Neural cell (in vitro differentiated cells): ENCODE results near the gene USB1. TPM values are rescaled to one million over a fixed set of nuclear protein-coding genes. Genes with fewer than 3 reads are reported as not detected.

ENCODE experiments used
- H2AFZ ChIP-seq: fragments of 200-600, 300-800 bp; sonication (generic), shearing (Covaris generic); 2 replicates; pipeline ENCODE4 v1.6.0; 2014; ENCODE audit warnings: low read depth, mild to moderate bottlenecking, antibody characterized with exemption, low read length, moderate library complexity
- H3F3A ChIP-seq: fragments of 200-600 bp; shearing (Covaris generic); 2 replicates; pipeline ENCODE4 v1.6.1; 2016; ENCODE audit warnings: mild to moderate bottlenecking, moderate library complexity, mixed read lengths, antibody characterized with exemption, low read length; ENCODE audit not compliant: insufficient read depth, poor library complexity, severe bottlenecking
- H3K27ac ChIP-seq: fragments of 200-600, 300-800 bp; sonication (generic), shearing (Covaris generic); 2 replicates; pipeline ENCODE4 v1.5.1; 2014; ENCODE audit warnings: mild to moderate bottlenecking, low read length, moderate library complexity
- H3K27me3 ChIP-seq: fragments of 300-800, 200-600 bp; sonication (generic), shearing (Covaris generic); 2 replicates; pipeline ENCODE4 v1.6.0; 2014; ENCODE audit warnings: mild to moderate bottlenecking, low read depth, low read length, moderate library complexity; ENCODE audit not compliant: insufficient read depth
- H3K36me3 ChIP-seq: fragments of 300-800, 200-600 bp; sonication (generic), shearing (Covaris generic); 2 replicates; pipeline ENCODE4 v1.5.1; 2014; ENCODE audit warnings: mild to moderate bottlenecking, antibody characterized with exemption, low read length, moderate library complexity; ENCODE audit not compliant: insufficient read depth
- H3K4me2 ChIP-seq: fragments of 300-800, 200-600 bp; sonication (generic), shearing (Covaris generic); 2 replicates; pipeline ENCODE4 v1.6.0; 2014; ENCODE audit warnings: mild to moderate bottlenecking, low read length
- H3K4me3 ChIP-seq: fragments of 300-800, 200-600 bp; sonication (generic), shearing (Covaris generic); 2 replicates; pipeline ENCODE4 v1.5.1; 2014; ENCODE audit warnings: mild to moderate bottlenecking, low read length, moderate library complexity
- H3K79me2 ChIP-seq: fragments of 200-600 bp; shearing (Covaris generic); replicated peaks from 2 replicates; pipeline ENCODE4 v1.6.0; 2014; ENCODE audit warnings: mild to moderate bottlenecking, low read length, moderate library complexity; ENCODE audit not compliant: insufficient read depth
- H3K9ac ChIP-seq: fragments of 300-800, 200-600 bp; sonication (generic), shearing (Covaris generic); 2 replicates; pipeline ENCODE4 v1.6.1; 2016; ENCODE audit warnings: mild to moderate bottlenecking, low read length, mixed read lengths
- H3K9me2 ChIP-seq: fragments of 200-600 bp; shearing (Covaris generic); 2 replicates; pipeline ENCODE4 v1.6.1; 2016; ENCODE audit warnings: mild to moderate bottlenecking, low read length, mixed read lengths; ENCODE audit not compliant: insufficient read depth
- H3K9me3 ChIP-seq: fragments of 200-600, 300-800 bp; sonication (generic), shearing (Covaris generic); 2 replicates; pipeline ENCODE4 v1.6.1; 2016; ENCODE audit warnings: mild to moderate bottlenecking, mixed run types, low read length, moderate library complexity, mixed read lengths
- H4K20me1 ChIP-seq: fragments of 200-600 bp; shearing (Covaris generic); 2 replicates; pipeline ENCODE4 v1.6.1; 2016; ENCODE audit warnings: mild to moderate bottlenecking, mixed run types; ENCODE audit not compliant: insufficient read depth
- CTCF ChIP-seq: fragments of 450-650 bp; IDR thresholded peaks from 2 replicates; pipeline ENCODE4 v1.5.1; 2014; ENCODE audit warnings: antibody characterized with exemption, mild to moderate bottlenecking, moderate library complexity; ENCODE audit not compliant: poor library complexity, severe bottlenecking
- EP300 ChIP-seq: fragments of 450-650 bp; conservative IDR thresholded peaks from 2 replicates; pipeline ENCODE4 v1.6.1; 2014; ENCODE audit warnings: antibody characterized with exemption, mild to moderate bottlenecking, moderate library complexity; ENCODE audit not compliant: poor library complexity, severe bottlenecking
- EZH2 ChIP-seq: fragments of 200-600, 300-800 bp; shearing (Covaris generic), sonication (generic); IDR thresholded peaks from 2 replicates; pipeline ENCODE4 v1.6.1; 2014; ENCODE audit warnings: antibody characterized with exemption, low read length, borderline replicate concordance, mild to moderate bottlenecking; ENCODE audit not compliant: insufficient read depth, poor library complexity, severe bottlenecking
- MXI1 ChIP-seq: fragments of 450-650 bp; conservative IDR thresholded peaks from 2 replicates; pipeline ENCODE4 v1.6.1; 2014; ENCODE audit warnings: antibody characterized with exemption, mild to moderate bottlenecking; ENCODE audit not compliant: poor library complexity, severe bottlenecking
- POLR2AphosphoS5 ChIP-seq: IDR thresholded peaks from 2 replicates; pipeline ENCODE4 v1.6.1; 2012
- RAD21 ChIP-seq: fragments of 450-650 bp; conservative IDR thresholded peaks from 2 replicates; pipeline ENCODE4 v1.6.1; 2014; ENCODE audit warnings: antibody characterized with exemption, mild to moderate bottlenecking, moderate library complexity
- REST ChIP-seq: IDR thresholded peaks from 2 replicates; pipeline ENCODE4 v1.6.1; 2012; ENCODE audit warnings: borderline replicate concordance
- SMC3 ChIP-seq: fragments of 450-650 bp; conservative IDR thresholded peaks from 2 replicates; pipeline ENCODE4 v1.6.1; 2014; ENCODE audit warnings: antibody characterized with exemption, mild to moderate bottlenecking, moderate library complexity; ENCODE audit not compliant: poor library complexity
- TAF1 ChIP-seq: IDR thresholded peaks from 2 replicates; pipeline ENCODE4 v1.6.1; 2012; ENCODE audit warnings: low read depth
- polyA plus RNA-seq: library from polyadenylated mRNA; depleted of rRNA; stranded (reverse); fragments of >200 nt; gene quantifications from 2 replicates; pipeline ENCODE4 v1.2.3, GENCODE V29; 2014

USB1 gene
- polyA plus RNA-seq, 1 donor from 2014 or later: 25.7 TPM

- Histone ChIP-seq H2AFZ (no peak overlapping the region), H3K9me3 (no peaks in the 10 kb centered on the region), H3K27me3 (no peaks in the 10 kb centered on the region), H3K4me3 (no peak overlapping the region), H3K4me2 (no peak overlapping the region), H3K27ac (no peak overlapping the region), H3K36me3 (no peaks in the 10 kb centered on the region), H3K79me2 (no peaks in the 10 kb centered on the region), H4K20me1 (no peaks in the 10 kb centered on the region), H3F3A (no peaks in the 10 kb centered on the region), H3K9ac (no peak overlapping the region), H3K9me2 (no peaks in the 10 kb centered on the region)
- TF ChIP-seq POLR2AphosphoS5 (no peak), RAD21 (no peak), CTCF (no peak), REST (no peak), MXI1 (no peak), EZH2 (no peak), EP300 (no peak), SMC3 (no peak), TAF1 (no peak)
These were observed 43.9 kb downstream of the USB1 start for GRCh38 chr16:58045096-58045495.

- Histone ChIP-seq H3K36me3 (no peaks in the 10 kb centered on the region), H4K20me1 (no peaks in the 10 kb centered on the region), H3K9me3 (no peaks in the 10 kb centered on the region), H3K79me2 (no peaks in the 10 kb centered on the region), H3K9ac (no peak overlapping the region), H3K4me2 (no peak overlapping the region), H3K9me2 (no peaks in the 10 kb centered on the region), H2AFZ (no peak overlapping the region), H3K4me3 (no peak overlapping the region), H3K27ac (no peak overlapping the region), H3F3A (no peaks in the 10 kb centered on the region), H3K27me3 (no peaks in the 10 kb centered on the region)
- TF ChIP-seq REST (no peak), EP300 (no peak), CTCF (no peak), TAF1 (no peak), MXI1 (no peak), EZH2 (no peak), RAD21 (no peak), SMC3 (no peak), POLR2AphosphoS5 (no peak)
These were observed 45.1 kb downstream of the USB1 start for GRCh38 chr16:58046054-58046881.
